A549 (cell line): Measurements from ENCODE around the gene CREG2.

Experiments used
- CEBPB ChIP-seq, 2 experiments: fragments of >200 bp in 1 of 2; sonication (Bioruptor Twin) in 1 of 2; formaldehyde crosslinking in 1 of 2; IDR thresholded peaks; 2 replicates each; pipeline ENCODE4 v1.6.1; 2012 to 2016
- EP300 ChIP-seq, 2 experiments: fragments of >200 bp; sonication (Bioruptor Twin); formaldehyde crosslinking; IDR thresholded peaks; 2 replicates in 1 of 2; 3 replicates in 1 of 2; pipeline ENCODE4 v1.6.1; 2016 to 2017
- FOSL2 ChIP-seq, 2 experiments: fragments of 450-650 bp in 1 of 2; fragments of >200 bp in 1 of 2; sonication (Bioruptor Twin) in 1 of 2; formaldehyde crosslinking; IDR thresholded peaks; 2 replicates each; pipeline versions ENCODE4 v1.5.0 to v1.6.1; 2016 to 2020; ENCODE audit warnings: mild to moderate bottlenecking in 1 of 2, moderate library complexity in 1 of 2
- KDM5A ChIP-seq: fragments of 200-600 bp; sonication (generic); IDR thresholded peaks from 2 replicates; pipeline ENCODE4 v1.6.1; 2016; ENCODE audit warnings: antibody characterized with exemption, mild to moderate bottlenecking
- MYC ChIP-seq: IDR thresholded peaks from 2 replicates; pipeline ENCODE4 v1.6.1; 2012; ENCODE audit warnings: mild to moderate bottlenecking, inconsistent platforms, low read length, improper control_type of control experiment, borderline replicate concordance
- POLR2A ChIP-seq: IDR thresholded peaks from 2 replicates; pipeline ENCODE4 v1.6.1; 2012; ENCODE audit warnings: mild to moderate bottlenecking, low read length
- RAD21 ChIP-seq, 2 experiments: fragments of >200 bp in 1 of 2; sonication (Bioruptor Twin) in 1 of 2; formaldehyde crosslinking in 1 of 2; IDR thresholded peaks in 1 of 2; conservative IDR thresholded peaks in 1 of 2; 2 replicates in 1 of 2; 3 replicates in 1 of 2; pipeline ENCODE4 v1.6.1; 2012 to 2018; ENCODE audit warnings: inconsistent platforms in 1 of 2
- RNF2 ChIP-seq: fragments of 200-600 bp; sonication (generic); IDR thresholded peaks from 2 replicates; pipeline ENCODE4 v1.6.1; 2016; ENCODE audit warnings: low read depth, mild to moderate bottlenecking, antibody characterized with exemption, moderate library complexity, borderline replicate concordance
- TF ChIP-seq, protein P1 (sequence below): fragments of >200 bp; sonication (Bioruptor Twin); formaldehyde crosslinking; IDR thresholded peaks from 3 replicates; pipeline ENCODE4 v1.5.1; 2016
- TF ChIP-seq, protein P2 (sequence below): fragments of 200-600 bp; sonication (generic); IDR thresholded peaks from 2 replicates; pipeline ENCODE4 v1.6.1; 2016; ENCODE audit warnings: antibody characterized with exemption, mild to moderate bottlenecking, moderate library complexity

DNA sequence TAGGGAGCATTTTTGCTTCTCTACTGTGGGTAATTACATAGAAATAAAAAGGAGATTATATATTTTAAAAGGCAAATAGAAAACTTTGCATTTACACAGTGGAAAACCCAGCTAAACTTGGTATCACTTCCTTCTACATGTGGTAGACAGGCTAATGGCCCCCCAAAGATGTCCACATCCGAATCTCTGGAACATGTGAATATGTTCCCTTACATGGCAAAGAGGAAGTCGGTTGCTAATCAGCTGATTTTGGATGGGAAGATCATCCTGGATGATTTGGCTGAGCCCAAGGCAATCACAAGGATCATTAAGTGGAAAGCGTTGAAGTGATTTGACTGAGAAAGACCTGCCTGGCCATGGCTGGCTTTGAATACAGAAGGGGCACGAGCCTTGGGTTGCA lies 26.2 kb downstream of the CREG2 start:
- TF ChIP-seq, protein P1, sequence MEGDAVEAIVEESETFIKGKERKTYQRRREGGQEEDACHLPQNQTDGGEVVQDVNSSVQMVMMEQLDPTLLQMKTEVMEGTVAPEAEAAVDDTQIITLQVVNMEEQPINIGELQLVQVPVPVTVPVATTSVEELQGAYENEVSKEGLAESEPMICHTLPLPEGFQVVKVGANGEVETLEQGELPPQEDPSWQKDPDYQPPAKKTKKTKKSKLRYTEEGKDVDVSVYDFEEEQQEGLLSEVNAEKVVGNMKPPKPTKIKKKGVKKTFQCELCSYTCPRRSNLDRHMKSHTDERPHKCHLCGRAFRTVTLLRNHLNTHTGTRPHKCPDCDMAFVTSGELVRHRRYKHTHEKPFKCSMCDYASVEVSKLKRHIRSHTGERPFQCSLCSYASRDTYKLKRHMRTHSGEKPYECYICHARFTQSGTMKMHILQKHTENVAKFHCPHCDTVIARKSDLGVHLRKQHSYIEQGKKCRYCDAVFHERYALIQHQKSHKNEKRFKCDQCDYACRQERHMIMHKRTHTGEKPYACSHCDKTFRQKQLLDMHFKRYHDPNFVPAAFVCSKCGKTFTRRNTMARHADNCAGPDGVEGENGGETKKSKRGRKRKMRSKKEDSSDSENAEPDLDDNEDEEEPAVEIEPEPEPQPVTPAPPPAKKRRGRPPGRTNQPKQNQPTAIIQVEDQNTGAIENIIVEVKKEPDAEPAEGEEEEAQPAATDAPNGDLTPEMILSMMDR: no peak
- TF ChIP-seq KDM5A (no peak), RNF2 (no peak), EP300 (IDR thresholded peaks at IDR 0.05) (no peak), RAD21 (conservative IDR thresholded peaks at IDR 0.05 in 1 of 2, IDR thresholded peaks at IDR 0.05 in 1 of 2) (no peak), CEBPB (IDR thresholded peaks at IDR 0.05) (no peak), MYC (no peak), POLR2A (no peak), FOSL2 (IDR thresholded peaks at IDR 0.05) (no peak), FOSL2 (CRISPR knock-in tag; IDR thresholded peaks at IDR 0.05) (no peak)
- TF ChIP-seq, protein P2, sequence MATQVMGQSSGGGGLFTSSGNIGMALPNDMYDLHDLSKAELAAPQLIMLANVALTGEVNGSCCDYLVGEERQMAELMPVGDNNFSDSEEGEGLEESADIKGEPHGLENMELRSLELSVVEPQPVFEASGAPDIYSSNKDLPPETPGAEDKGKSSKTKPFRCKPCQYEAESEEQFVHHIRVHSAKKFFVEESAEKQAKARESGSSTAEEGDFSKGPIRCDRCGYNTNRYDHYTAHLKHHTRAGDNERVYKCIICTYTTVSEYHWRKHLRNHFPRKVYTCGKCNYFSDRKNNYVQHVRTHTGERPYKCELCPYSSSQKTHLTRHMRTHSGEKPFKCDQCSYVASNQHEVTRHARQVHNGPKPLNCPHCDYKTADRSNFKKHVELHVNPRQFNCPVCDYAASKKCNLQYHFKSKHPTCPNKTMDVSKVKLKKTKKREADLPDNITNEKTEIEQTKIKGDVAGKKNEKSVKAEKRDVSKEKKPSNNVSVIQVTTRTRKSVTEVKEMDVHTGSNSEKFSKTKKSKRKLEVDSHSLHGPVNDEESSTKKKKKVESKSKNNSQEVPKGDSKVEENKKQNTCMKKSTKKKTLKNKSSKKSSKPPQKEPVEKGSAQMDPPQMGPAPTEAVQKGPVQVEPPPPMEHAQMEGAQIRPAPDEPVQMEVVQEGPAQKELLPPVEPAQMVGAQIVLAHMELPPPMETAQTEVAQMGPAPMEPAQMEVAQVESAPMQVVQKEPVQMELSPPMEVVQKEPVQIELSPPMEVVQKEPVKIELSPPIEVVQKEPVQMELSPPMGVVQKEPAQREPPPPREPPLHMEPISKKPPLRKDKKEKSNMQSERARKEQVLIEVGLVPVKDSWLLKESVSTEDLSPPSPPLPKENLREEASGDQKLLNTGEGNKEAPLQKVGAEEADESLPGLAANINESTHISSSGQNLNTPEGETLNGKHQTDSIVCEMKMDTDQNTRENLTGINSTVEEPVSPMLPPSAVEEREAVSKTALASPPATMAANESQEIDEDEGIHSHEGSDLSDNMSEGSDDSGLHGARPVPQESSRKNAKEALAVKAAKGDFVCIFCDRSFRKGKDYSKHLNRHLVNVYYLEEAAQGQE: no peak
